H1 (cell line): ENCODE data around the gene PSMC4. TPM values are rescaled to one million over a fixed set of nuclear protein-coding genes. Genes with fewer than 3 reads are reported as not detected.

ENCODE experiments used
- CTCF ChIA-PET: fragments of 300-600 bp; sonication (Branson Sonifier 250); formaldehyde crosslinking; loops from one replicate; lab custom pipeline; 2021; ENCODE audit not compliant: partially characterized antibody; lab: Charles Lee
- POLR2A ChIA-PET: fragments of 300-600 bp; sonication (Branson Sonifier 250); formaldehyde crosslinking; loops from one replicate; lab custom pipeline; 2021; ENCODE audit warnings: inconsistent platforms; ENCODE audit not compliant: partially characterized antibody; lab: Charles Lee
- DNase-seq, 2 experiments: peaks; one replicate each; pipeline versions ENCODE4 v3.0.0 to v3.0.0-alpha.2; 2010 to 2022; ENCODE audit warnings: low spot score in 2 of 2, low read depth in 1 of 2, mixed read lengths in 1 of 2
- FAIRE-seq: peaks from 2 replicates; lab custom pipeline; 2011; peaks lifted over from hg19 to GRCh38; lab: Jason Lieb, UNC
- H2AFZ ChIP-seq: 2 replicates; pipeline ENCODE4 v1.8.1; 2012; ENCODE audit warnings: low read length, inconsistent platforms
- H2AK5ac ChIP-seq: 2 replicates; pipeline ENCODE4 v1.6.1; 2013; ENCODE audit warnings: low read depth, low read length
- H2BK120ac ChIP-seq: replicated peaks from 2 replicates; pipeline ENCODE3; 2013; ENCODE audit warnings: low read depth, low read length, inconsistent platforms
- H2BK12ac ChIP-seq: 2 replicates; pipeline ENCODE4 v1.6.1; 2013; ENCODE audit warnings: low read depth, low read length
- H2BK15ac ChIP-seq: 2 replicates; pipeline ENCODE4 v1.6.1; 2013; ENCODE audit warnings: low read length
- H2BK20ac ChIP-seq: 2 replicates; pipeline ENCODE4 v1.6.1; 2013; ENCODE audit warnings: low read length
- H2BK5ac ChIP-seq: 2 replicates; pipeline ENCODE4 v1.6.1; 2013; ENCODE audit warnings: low read depth, low read length
- H3K14ac ChIP-seq: 2 replicates; pipeline ENCODE4 v1.6.1; 2013; ENCODE audit warnings: inconsistent platforms; ENCODE audit not compliant: insufficient read length
- H3K18ac ChIP-seq: 2 replicates; pipeline ENCODE4 v1.6.1; 2013; ENCODE audit warnings: low read length; ENCODE audit errors: extremely low read depth
- H3K23ac ChIP-seq: 2 replicates; pipeline ENCODE4 v1.6.1; 2013; ENCODE audit warnings: inconsistent platforms; ENCODE audit not compliant: insufficient read length
- H3K23me2 ChIP-seq: 2 replicates; pipeline ENCODE4 v1.6.1; 2013; ENCODE audit warnings: low read depth, low read length
- H3K27ac ChIP-seq: 2 replicates; pipeline ENCODE4 v1.6.1; 2011; ENCODE audit warnings: low read depth, low read length, inconsistent platforms
- H3K27me3 ChIP-seq, 4 experiments: replicated peaks in 1 of 4; 1 replicate in 1 of 4; 2 replicates in 3 of 4; pipeline versions ENCODE4 v1.6.1 to v1.8.1; 2011 to 2013; ENCODE audit warnings: low read length in 3 of 4, mild to moderate bottlenecking in 3 of 4, inconsistent platforms in 2 of 4, mixed read lengths in 2 of 4, moderate library complexity in 1 of 4; ENCODE audit not compliant: control insufficient read depth in 3 of 4, insufficient read depth in 3 of 4; ENCODE audit errors: extremely low read depth in 1 of 4
- H3K36me3 ChIP-seq, 4 experiments: 2 replicates each; pipeline versions ENCODE4 v1.6.1 to v1.8.1; 2011 to 2013; ENCODE audit warnings: mild to moderate bottlenecking in 4 of 4, low read length in 3 of 4, moderate library complexity in 2 of 4, control low read depth in 1 of 4, inconsistent platforms in 1 of 4; ENCODE audit not compliant: insufficient read depth in 4 of 4, control insufficient read depth in 2 of 4
- H3K4ac ChIP-seq: replicated peaks from 2 replicates; pipeline ENCODE3; 2013; ENCODE audit warnings: low read length, low read depth, mixed read lengths, inconsistent platforms; ENCODE audit not compliant: insufficient read length
- H3K4me1 ChIP-seq, 4 experiments: replicated peaks in 1 of 4; 1 replicate in 1 of 4; 2 replicates in 3 of 4; pipeline versions ENCODE4 v1.6.1 to v1.8.1; 2011 to 2013; ENCODE audit warnings: low read length in 3 of 4, inconsistent platforms in 2 of 4, mixed read lengths in 1 of 4; ENCODE audit not compliant: insufficient read depth in 4 of 4, control insufficient read depth in 3 of 4
- H3K4me2 ChIP-seq, 2 experiments: 2 replicates each; pipeline versions ENCODE4 v1.6.1 to v1.8.1; 2011 to 2013; ENCODE audit warnings: low read depth in 2 of 2, low read length in 2 of 2, control low read depth in 1 of 2, inconsistent platforms in 1 of 2, mild to moderate bottlenecking in 1 of 2; ENCODE audit not compliant: insufficient read depth in 1 of 2
- H3K4me3 ChIP-seq, 4 experiments: fragments of 200-600, 300-600 bp in 1 of 4; sonication (generic), shearing (Covaris generic), sonication (Bioruptor Twin) in 1 of 4; 2 replicates each; pipeline versions ENCODE4 v1.5.1 to v1.8.1; 2011 to 2016; ENCODE audit warnings: low read length in 4 of 4, low read depth in 3 of 4, control low read depth in 2 of 4, inconsistent platforms in 2 of 4, mild to moderate bottlenecking in 2 of 4, mixed read lengths in 1 of 4, moderate library complexity in 1 of 4; ENCODE audit not compliant: insufficient read depth in 2 of 4; ENCODE audit errors: extremely low read depth in 1 of 4
- H3K56ac ChIP-seq: replicated peaks from 2 replicates; pipeline ENCODE3; 2013; ENCODE audit warnings: low read depth, mild to moderate bottlenecking, mixed read lengths, low read length, inconsistent platforms; ENCODE audit not compliant: insufficient read length
- H3K79me1 ChIP-seq: 2 replicates; pipeline ENCODE4 v1.6.1; 2013; ENCODE audit warnings: low read depth, low read length, control low read depth
- H3K79me2 ChIP-seq, 2 experiments: 2 replicates each; pipeline versions ENCODE4 v1.6.1 to v1.8.1; 2012 to 2013; ENCODE audit warnings: low read length in 2 of 2, mild to moderate bottlenecking in 2 of 2, inconsistent platforms in 1 of 2; ENCODE audit not compliant: insufficient read depth in 2 of 2, control insufficient read depth in 1 of 2
- H3K9ac ChIP-seq, 4 experiments: replicated peaks in 1 of 4; 1 replicate in 1 of 4; 2 replicates in 3 of 4; pipeline versions ENCODE4 v1.6.1 to v1.8.1; 2011 to 2013; ENCODE audit warnings: low read depth in 3 of 4, low read length in 3 of 4, control low read depth in 2 of 4, mild to moderate bottlenecking in 2 of 4, moderate library complexity in 2 of 4, inconsistent platforms in 1 of 4; ENCODE audit errors: extremely low read depth in 1 of 4
- H3K9me3 ChIP-seq, 2 experiments: 2 replicates each; pipeline versions ENCODE4 v1.6.1 to v1.8.1; 2012 to 2013; ENCODE audit warnings: mild to moderate bottlenecking in 2 of 2, moderate library complexity in 2 of 2, control low read depth in 1 of 2, inconsistent platforms in 1 of 2, low read depth in 1 of 2, low read length in 1 of 2, mixed read lengths in 1 of 2; ENCODE audit not compliant: insufficient read depth in 2 of 2
- H4K20me1 ChIP-seq, 2 experiments: replicated peaks in 1 of 2; 2 replicates each; pipeline versions ENCODE3 to v1.8.1; 2011 to 2013; ENCODE audit warnings: inconsistent platforms in 2 of 2, low read length in 2 of 2, mild to moderate bottlenecking in 1 of 2; ENCODE audit not compliant: insufficient read depth in 2 of 2, control insufficient read depth in 1 of 2
- H4K5ac ChIP-seq: 2 replicates; pipeline ENCODE4 v1.6.1; 2013; ENCODE audit warnings: low read length, low read depth, mixed read lengths, inconsistent platforms; ENCODE audit not compliant: insufficient read length
- H4K8ac ChIP-seq: 2 replicates; pipeline ENCODE4 v1.8.0; 2013; ENCODE audit warnings: mild to moderate bottlenecking, moderate library complexity, low read length, inconsistent platforms; ENCODE audit not compliant: insufficient read depth; ENCODE audit errors: extremely low read depth
- H4K91ac ChIP-seq: replicated peaks from 2 replicates; pipeline ENCODE3; 2013; ENCODE audit warnings: low read length, mixed read lengths, inconsistent platforms; ENCODE audit not compliant: insufficient read length
- RFX5 ChIP-seq: IDR thresholded peaks from 2 replicates; pipeline ENCODE4 v1.6.1; 2011; ENCODE audit warnings: low read depth, low read length, improper control_type of control experiment, borderline replicate concordance
- WGBS, 2 experiments: shearing (Covaris generic) in 1 of 2; methylation state at CpG; one replicate each; pipeline versions ENCODE4 v1.1.6 to v1.1.7; 2013 to 2015; ENCODE audit warnings: low lambda C conversion rate in 2 of 2, mixed read lengths in 2 of 2, inconsistent platforms in 1 of 2, low coverage in 1 of 2, missing lambda C conversion rate in 1 of 2; ENCODE audit not compliant: insufficient replicate concordance in 2 of 2, insufficient coverage in 1 of 2, insufficient read length in 1 of 2; ENCODE audit errors: extremely low coverage in 1 of 2, missing lambda C conversion rate in 1 of 2; 5-methylcytosine and 5-hydroxymethylcytosine counted together
- polyA plus RNA-seq, 7 experiments: library from polyadenylated mRNA; depleted of rRNA in 3 of 7; stranded (reverse) in 5 of 7; unstranded in 2 of 7; fragments of >200 nt in 5 of 7; fragments of 200-250 nt in 2 of 7; gene quantifications; 1 replicate in 5 of 7; 2 replicates in 1 of 7; 4 replicates in 1 of 7; pipeline versions ENCODE4 v1.2.1 to v1.2.3, GENCODE V29; 2011 to 2013; ENCODE audit warnings: missing spikeins in 2 of 7, mixed read lengths in 2 of 7
- total RNA-seq: library from RNA; stranded (reverse); fragmentation: NEBNext Ultra II Directional; extraction: Animal tissue kit (Norgen Biotek cat#: 25700); gene quantifications from 2 replicates; pipeline ENCODE4 v1.2.1, GENCODE V29; 2021

Gene PSMC4
- total and polyA plus RNA-seq, 2 of the 8 experiments (the other 6 are each of a cell fraction or from before 2014, with no cell fraction given), result 116 to 126 TPM

- Histone ChIP-seq H2AFZ (no peak overlapping the region), H2BK15ac (no peak overlapping the region), H4K5ac (no peak overlapping the region), H2BK20ac (no peak overlapping the region), H4K91ac (no peak overlapping the region), H3K14ac (no peak overlapping the region), H4K20me1 (no peaks in the 10 kb centered on the region), H3K27ac (no peak overlapping the region), H3K23me2 (no peaks in the 10 kb centered on the region), H2AK5ac (no peak overlapping the region), H3K23ac (no peak overlapping the region), H2BK120ac (no peak overlapping the region), H3K27me3 (no peaks in the 10 kb centered on the region), H3K4ac (no peak overlapping the region), H3K9me3 (no peaks in the 10 kb centered on the region), H3K56ac (no peak overlapping the region), H3K18ac (no peak overlapping the region), H3K4me1 (peaks cover 0 to 4% (median 0%) of the 10 kb centered on the region in 4 experiments; a peak in 2 of 7 replicates), H3K9ac (no peak overlapping the region), H4K8ac (no peak overlapping the region), H3K36me3 (no peaks in the 10 kb centered on the region), H3K79me1 (no peaks in the 10 kb centered on the region), H3K79me2 (no peaks in the 10 kb centered on the region), H2BK5ac (no peak overlapping the region), H2BK12ac (no peak overlapping the region), H3K4me3 (no peak overlapping the region), H3K4me2 (no peak overlapping the region)
- TF ChIP-seq RFX5, result no peak
- ChIA-PET CTCF (interaction anchor here (1.0 to 1.5 kb wide), 2 partner anchors 9 to 10 kb away, joined by 3 read pairs; no protein-coding TSS in a partner anchor), POLR2A (no interaction called here)
- 77% methylated on average over 2 of the region's 2 CpGs; no CpG with 5 or more reads in 1 of the 2 experiments for WGBS, 2 experiments
- no peak for DNase-seq
- FAIRE-seq, result no peak
Measured at GRCh38 chr19:39937787-39938186, 33.2 kb upstream of the PSMC4 start.
